HepG2 (cell line): ENCODE data around the gene NKD1. TPM values are rescaled to one million over a fixed set of nuclear protein-coding genes. Genes with fewer than 3 reads are reported as not detected.

Source experiments
- ATAC-seq: fragments of 200-7000 bp; cut with Tn5 transposase; 3 replicates; pipeline ENCODE4 v1.9.1; 2020; ENCODE audit warnings: mild to moderate bottlenecking, moderate library complexity
- BruUV-seq: library from RNA; stranded (reverse); fragments of 400-500 nt; replicated peaks from 2 replicates; lab custom pipeline; 2021; lab: Mats Ljungman, UMichigan
- CTCF ChIA-PET: fragments of 300-600 bp; formaldehyde crosslinking; extraction: SDS; loops from one replicate; lab custom pipeline; 2021; ENCODE audit warnings: low total read pairs, inconsistent platforms, low intra/inter-chr PET ratio; lab: Yijun Ruan, JAX
- POLR2A ChIA-PET: fragments of 350-600 bp; sonication (Branson Sonifier 250); formaldehyde crosslinking; loops from one replicate; lab custom pipeline; 2020; ENCODE audit warnings: antibody characterized with exemption, inconsistent platforms; lab: Yijun Ruan, JAX
- DNase-seq: peaks from one replicate; pipeline ENCODE4 v3.0.0-alpha.2; 2015; ENCODE audit warnings: low spot score
- FAIRE-seq: peaks from 3 replicates; lab custom pipeline; 2011; peaks lifted over from hg19 to GRCh38; lab: Jason Lieb, UNC
- H2AFZ ChIP-seq: one replicate; pipeline ENCODE4 v1.6.1; 2011; ENCODE audit warnings: low read length, inconsistent platforms
- H3K27ac ChIP-seq: fragments of 300-600 bp; 3 replicates; pipeline ENCODE4 v1.8.0; 2011; ENCODE audit warnings: mixed run types, mild to moderate bottlenecking, mixed read lengths, low read length, inconsistent platforms; ENCODE audit not compliant: insufficient read depth; ENCODE audit errors: extremely low read length
- H3K27me3 ChIP-seq, 2 experiments: fragments of 200-600 bp in 1 of 2; 2 replicates in 1 of 2; 3 replicates in 1 of 2; pipeline versions ENCODE4 v1.6.0 to v1.8.0; 2011; ENCODE audit warnings: low read length in 2 of 2, mild to moderate bottlenecking in 2 of 2, moderate library complexity in 2 of 2, inconsistent platforms in 1 of 2; ENCODE audit not compliant: insufficient read depth in 2 of 2, control insufficient read depth in 1 of 2
- H3K36me3 ChIP-seq, 2 experiments: fragments of 200-600 bp in 1 of 2; replicated peaks in 1 of 2; 2 replicates in 1 of 2; 3 replicates in 1 of 2; pipeline versions ENCODE4 v1.5.1 to v1.8.0; 2011; ENCODE audit warnings: low read length in 2 of 2, inconsistent platforms in 1 of 2; ENCODE audit not compliant: insufficient read depth in 2 of 2, control insufficient read depth in 1 of 2
- H3K4me1 ChIP-seq: 2 replicates; pipeline ENCODE4 v1.5.1; 2012; ENCODE audit warnings: low read length, inconsistent platforms; ENCODE audit not compliant: insufficient read depth
- H3K4me2 ChIP-seq: 2 replicates; pipeline ENCODE4 v1.6.0; 2011; ENCODE audit warnings: low read depth, low read length, inconsistent platforms
- H3K4me3 ChIP-seq, 3 experiments: fragments of 200-600 bp in 1 of 3; sonication (generic), shearing (Covaris generic) in 1 of 3; replicated peaks in 1 of 3; 2 replicates each; pipeline ENCODE4 v1.5.1; 2011 to 2016; ENCODE audit warnings: low read length in 3 of 3, inconsistent platforms in 2 of 3, low read depth in 2 of 3, mild to moderate bottlenecking in 2 of 3, control low read depth in 1 of 3, mixed read lengths in 1 of 3; ENCODE audit not compliant: insufficient read depth in 1 of 3
- H3K79me2 ChIP-seq: one replicate; pipeline ENCODE4 v1.6.1; 2011; ENCODE audit warnings: low read length, inconsistent platforms; ENCODE audit not compliant: insufficient read depth
- H3K9ac ChIP-seq: 2 replicates; pipeline ENCODE4 v1.6.0; 2011; ENCODE audit warnings: mild to moderate bottlenecking, low read depth, low read length, inconsistent platforms; ENCODE audit not compliant: insufficient read depth
- H3K9me3 ChIP-seq: 2 replicates; pipeline ENCODE4 v1.5.1; 2012; ENCODE audit warnings: mild to moderate bottlenecking, low read length
- H4K20me1 ChIP-seq: 2 replicates; pipeline ENCODE4 v1.6.0; 2011; ENCODE audit warnings: inconsistent platforms, mild to moderate bottlenecking, low read length, moderate library complexity; ENCODE audit not compliant: insufficient read depth
- CREB1 ChIP-seq, 2 experiments: fragments of 450-650 bp in 1 of 2; IDR thresholded peaks; 2 replicates each; pipeline ENCODE4 v1.6.1; 2016 to 2017; ENCODE audit warnings: control low read depth in 1 of 2, mild to moderate bottlenecking in 1 of 2, missing compliant biosample characterization in 1 of 2, missing genetic modification characterization in 1 of 2
- HMG20A ChIP-seq: IDR thresholded peaks from 2 replicates; pipeline ENCODE4 v1.6.1; 2016; ENCODE audit warnings: borderline replicate concordance
- IRX3 ChIP-seq: sonication (generic); formaldehyde crosslinking; IDR thresholded peaks from 2 replicates; pipeline ENCODE4 v1.8.1; 2023; ENCODE audit warnings: mild to moderate bottlenecking, low read depth, missing genetic modification reagents, borderline replicate concordance
- POLR2A ChIP-seq, 2 experiments: IDR thresholded peaks; 2 replicates each; pipeline ENCODE4 v1.6.1; 2011; ENCODE audit warnings: low read depth in 2 of 2, low read length in 2 of 2, mild to moderate bottlenecking in 1 of 2, moderate library complexity in 1 of 2; ENCODE audit not compliant: insufficient read depth in 1 of 2
- POLR2AphosphoS2 ChIP-seq: IDR thresholded peaks from 2 replicates; pipeline ENCODE4 v1.6.1; 2011; ENCODE audit warnings: low read depth, low read length, improper control_type of control experiment
- POLR2AphosphoS5 ChIP-seq: IDR thresholded peaks from 2 replicates; pipeline ENCODE4 v1.6.1; 2012; ENCODE audit warnings: low read depth, low read length
- POLR2G ChIP-seq: fragments of 200-400 bp; formaldehyde crosslinking; IDR thresholded peaks from 2 replicates; pipeline ENCODE4 v1.6.1; 2018; ENCODE audit warnings: mild to moderate bottlenecking, low read depth, low read length, moderate library complexity
- ZNF614 ChIP-seq: IDR thresholded peaks from 2 replicates; pipeline ENCODE4 v1.6.1; 2018; ENCODE audit warnings: missing biosample characterization, missing genetic modification reagents, inconsistent platforms, borderline replicate concordance
- ZNF678 ChIP-seq: sonication (generic); formaldehyde crosslinking; IDR thresholded peaks from 2 replicates; pipeline ENCODE4 v1.4.0; 2020; ENCODE audit warnings: mild to moderate bottlenecking, missing genetic modification reagents
- WGBS: methylation state at CpG from one replicate; pipeline ENCODE4 v1.1.6; 2017; ENCODE audit warnings: low lambda C conversion rate; 5-methylcytosine and 5-hydroxymethylcytosine counted together
- in situ Hi-C: cut with HindIII; loops from 2 replicates; pipeline ENCODE4 v1.10.0; 2017; ENCODE audit warnings: low pct_unique_long_range_greater_than_20kb; ENCODE audit not compliant: extremely low pct_ligation_motif_present
- intact Hi-C: fragments of 100-400 bp; cut with micrococcal nuclease; formaldehyde crosslinking; loops from one replicate; pipeline ENCODE4 v1.10.0; 2022; ENCODE audit not compliant: unreplicated experiment
- polyA plus RNA-seq, 8 experiments: library from polyadenylated mRNA; depleted of rRNA in 3 of 8; stranded (reverse) in 7 of 8; unstranded in 1 of 8; fragments of >200 nt; fragmentation: Illumina TruSeq in 4 of 8; extraction: Trizol in 4 of 8; gene quantifications; 2 replicates each; pipeline versions ENCODE4 v1.2.1 to v1.2.3, GENCODE V29; 2011 to 2016; ENCODE audit warnings: low read depth in 4 of 8, missing spikeins in 1 of 8, mixed read lengths in 1 of 8; ENCODE audit not compliant: insufficient read depth in 1 of 8
- total RNA-seq, 5 experiments: library from RNA; depleted of rRNA; stranded (reverse); fragments of >200 nt; fragmentation: Illumina TruSeq; extraction: Trizol; gene quantifications; 2 replicates each; pipeline ENCODE4 v1.2.3, GENCODE V29; 2016; ENCODE audit warnings: low read depth in 1 of 5
- TF ChIP-seq, protein P1 (sequence below): sonication (generic); formaldehyde crosslinking; IDR thresholded peaks from 2 replicates; pipeline ENCODE4 v1.4.0; 2020; ENCODE audit warnings: missing genetic modification reagents
- TF ChIP-seq, protein P2 (sequence below): sonication (generic); formaldehyde crosslinking; IDR thresholded peaks from 2 replicates; pipeline ENCODE4 v1.4.0; 2020; ENCODE audit warnings: low read depth, missing genetic modification reagents
- TF ChIP-seq, protein P3 (sequence below): sonication (generic); formaldehyde crosslinking; IDR thresholded peaks from 2 replicates; pipeline ENCODE4 v1.4.0; 2020; ENCODE audit warnings: missing genetic modification reagents

Gene NKD1
- total and polyA plus RNA-seq, 2 of the 13 experiments (the other 11 are each of a cell fraction or from before 2014, with no cell fraction given) = 70.4 to 121 TPM

DNA sequence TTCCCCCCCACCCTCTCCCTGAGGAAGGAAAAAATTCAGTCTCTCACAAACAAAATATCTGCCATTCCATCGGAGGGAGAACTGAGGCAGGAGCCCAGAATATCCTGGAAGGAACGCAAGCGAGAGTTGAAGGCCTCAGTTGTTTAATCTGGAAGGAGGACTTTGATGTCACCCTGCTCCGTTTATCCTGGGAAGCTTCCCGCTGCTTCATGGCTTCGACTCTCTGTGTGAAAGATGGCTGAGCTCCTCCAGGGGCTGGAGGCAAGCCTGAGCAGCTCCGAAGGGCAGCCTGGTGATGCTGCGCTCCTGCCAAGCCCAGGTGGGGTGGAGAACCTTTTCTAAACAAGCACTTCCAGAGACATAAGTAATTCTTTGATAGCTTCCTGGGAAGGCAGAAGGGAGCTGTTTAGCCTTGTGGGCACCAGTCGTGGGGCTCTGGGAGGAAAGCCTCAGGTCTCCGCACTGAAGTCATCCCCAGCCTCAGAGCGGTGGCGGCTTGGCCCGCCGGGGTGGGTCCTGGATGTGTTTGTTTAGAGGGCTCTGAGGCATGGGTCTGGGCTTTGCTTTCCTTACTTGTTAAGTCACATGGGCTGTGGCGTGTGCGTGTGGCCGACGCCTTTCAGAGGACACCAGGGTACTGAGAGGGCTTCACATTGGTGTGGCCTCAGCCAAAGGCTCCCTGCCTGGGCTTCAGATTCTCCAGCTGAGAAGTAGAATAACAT is 7.9 kb downstream of the NKD1 start (continued):
- TF ChIP-seq POLR2G = peak; percentile 55

DNA sequence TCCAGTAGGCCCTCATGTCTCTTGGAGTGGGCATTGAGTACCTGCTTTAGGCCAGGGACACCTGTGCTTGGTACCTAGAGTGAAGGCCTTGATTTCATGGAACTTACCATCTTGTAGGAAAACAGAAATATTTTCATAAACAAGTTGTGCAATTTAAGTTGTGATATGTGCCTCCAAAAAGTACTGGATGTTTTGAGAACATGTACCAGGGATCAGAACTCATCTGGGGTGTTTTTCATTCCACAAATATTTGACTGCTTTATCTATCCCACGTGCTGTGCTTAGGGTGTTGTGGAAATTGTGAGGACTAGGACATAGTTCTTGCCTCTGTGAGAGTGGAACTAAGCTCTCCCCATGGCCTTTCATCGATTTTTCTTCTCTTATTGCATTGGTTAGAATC is 8.8 kb downstream of the NKD1 start:
- H3K9ac ChIP-seq = no peak overlapping the region
- TF ChIP-seq, protein P1, sequence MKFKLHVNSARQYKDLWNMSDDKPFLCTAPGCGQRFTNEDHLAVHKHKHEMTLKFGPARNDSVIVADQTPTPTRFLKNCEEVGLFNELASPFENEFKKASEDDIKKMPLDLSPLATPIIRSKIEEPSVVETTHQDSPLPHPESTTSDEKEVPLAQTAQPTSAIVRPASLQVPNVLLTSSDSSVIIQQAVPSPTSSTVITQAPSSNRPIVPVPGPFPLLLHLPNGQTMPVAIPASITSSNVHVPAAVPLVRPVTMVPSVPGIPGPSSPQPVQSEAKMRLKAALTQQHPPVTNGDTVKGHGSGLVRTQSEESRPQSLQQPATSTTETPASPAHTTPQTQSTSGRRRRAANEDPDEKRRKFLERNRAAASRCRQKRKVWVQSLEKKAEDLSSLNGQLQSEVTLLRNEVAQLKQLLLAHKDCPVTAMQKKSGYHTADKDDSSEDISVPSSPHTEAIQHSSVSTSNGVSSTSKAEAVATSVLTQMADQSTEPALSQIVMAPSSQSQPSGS (CRISPR knock-in tag) = no peak
- TF ChIP-seq HMG20A (no peak), POLR2AphosphoS5 (0 out of 2 replicates have a peak, but pooled peaks have one; percentile 38), POLR2G (peak; percentile 26; the same call in 1 of the 2 replicates), POLR2AphosphoS2 (peak; percentile 37; the same call in 1 of the 2 replicates), CREB1 (IDR thresholded peaks at IDR 0.05) (no peak), CREB1 (CRISPR knock-in tag; IDR thresholded peaks at IDR 0.05) (0 out of 2 replicates have a peak, but pooled peaks have one; percentile 30), ZNF614 (CRISPR knock-in tag) (0 out of 2 replicates have a peak, but pooled peaks have one; percentile 11), IRX3 (no peak), ZNF678 (CRISPR knock-in tag) (no peak), POLR2A (IDR thresholded peaks at IDR 0.05; ENCODE audit: insufficient read depth in 1 of 2, low read depth in 2 of 2, low read length in 2 of 2) (peak; percentile 14 to 33; a peak in 2 of 4 replicates)
- TF ChIP-seq, protein P2, sequence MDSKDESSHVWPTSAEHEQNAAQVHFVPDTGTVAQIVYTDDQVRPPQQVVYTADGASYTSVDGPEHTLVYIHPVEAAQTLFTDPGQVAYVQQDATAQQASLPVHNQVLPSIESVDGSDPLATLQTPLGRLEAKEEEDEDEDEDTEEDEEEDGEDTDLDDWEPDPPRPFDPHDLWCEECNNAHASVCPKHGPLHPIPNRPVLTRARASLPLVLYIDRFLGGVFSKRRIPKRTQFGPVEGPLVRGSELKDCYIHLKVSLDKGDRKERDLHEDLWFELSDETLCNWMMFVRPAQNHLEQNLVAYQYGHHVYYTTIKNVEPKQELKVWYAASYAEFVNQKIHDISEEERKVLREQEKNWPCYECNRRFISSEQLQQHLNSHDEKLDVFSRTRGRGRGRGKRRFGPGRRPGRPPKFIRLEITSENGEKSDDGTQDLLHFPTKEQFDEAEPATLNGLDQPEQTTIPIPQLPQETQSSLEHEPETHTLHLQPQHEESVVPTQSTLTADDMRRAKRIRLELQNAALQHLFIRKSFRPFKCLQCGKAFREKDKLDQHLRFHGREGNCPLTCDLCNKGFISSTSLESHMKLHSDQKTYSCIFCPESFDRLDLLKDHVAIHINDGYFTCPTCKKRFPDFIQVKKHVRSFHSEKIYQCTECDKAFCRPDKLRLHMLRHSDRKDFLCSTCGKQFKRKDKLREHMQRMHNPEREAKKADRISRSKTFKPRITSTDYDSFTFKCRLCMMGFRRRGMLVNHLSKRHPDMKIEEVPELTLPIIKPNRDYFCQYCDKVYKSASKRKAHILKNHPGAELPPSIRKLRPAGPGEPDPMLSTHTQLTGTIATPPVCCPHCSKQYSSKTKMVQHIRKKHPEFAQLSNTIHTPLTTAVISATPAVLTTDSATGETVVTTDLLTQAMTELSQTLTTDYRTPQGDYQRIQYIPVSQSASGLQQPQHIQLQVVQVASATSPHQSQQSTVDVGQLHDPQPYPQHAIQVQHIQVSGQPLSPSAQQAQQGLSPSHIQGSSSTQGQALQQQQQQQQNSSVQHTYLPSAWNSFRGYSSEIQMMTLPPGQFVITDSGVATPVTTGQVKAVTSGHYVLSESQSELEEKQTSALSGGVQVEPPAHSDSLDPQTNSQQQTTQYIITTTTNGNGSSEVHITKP (CRISPR knock-in tag) = no peak
- TF ChIP-seq, protein P3, sequence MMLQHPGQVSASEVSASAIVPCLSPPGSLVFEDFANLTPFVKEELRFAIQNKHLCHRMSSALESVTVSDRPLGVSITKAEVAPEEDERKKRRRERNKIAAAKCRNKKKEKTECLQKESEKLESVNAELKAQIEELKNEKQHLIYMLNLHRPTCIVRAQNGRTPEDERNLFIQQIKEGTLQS (CRISPR knock-in tag) = no peak
- TF ChIP-seq, all 625 proteins: peak for 6
- ChIA-PET CTCF (no interaction called here), POLR2A (interaction anchor here (2.0 kb wide), 1 partner anchor 9 kb away, joined by 5 read pairs; no protein-coding TSS in a partner anchor)
- Histone ChIP-seq H3K27me3 (no peaks in the 10 kb centered on the region), H4K20me1 (peaks cover 99% of the 10 kb centered on the region), H3K4me1 (peaks cover 100% of the 10 kb centered on the region), H3K79me2 (peaks cover 98% of the 10 kb centered on the region), H3K4me3 (peak overlapping the region in 1 of 3 experiments; percentile 5; a peak in 1 of 6 replicates), H3K27ac (no peak overlapping the region), H3K4me2 (peak overlapping the region; percentile 17), H3K36me3 (peaks cover 60 to 95% of the 10 kb centered on the region in 2 experiments), H3K9me3 (no peaks in the 10 kb centered on the region), H2AFZ (no peak overlapping the region)
- ATAC-seq (no peak), DNase-seq (no peak), FAIRE-seq (peak; percentile 59)
- WGBS = 68% methylated on average over 2 of the region's 2 CpGs
- in situ Hi-C loops = no loop called here
- intact Hi-C loops = no loop called here
- BruUV-seq = no TSS peak
